HG02610 (cell line): ENCODE data around the gene PACSIN2.
"Not testable (repeated sequence)": the region's sequence is repeated elsewhere in the genome, so short reads cannot be mapped to it uniquely, and the experiment has no call there.

Source experiments
- ATAC-seq: cut with Tn5 transposase; IDR thresholded peaks from one replicate; pipeline ENCODE4 v1.9.1; 2021; ENCODE audit warnings: mild to moderate bottlenecking, moderate library complexity; ENCODE audit not compliant: unreplicated experiment

PACSIN2 gene

GRCh38 chr22:43012390-43012789 is 2.6 kb downstream of the PACSIN2 start:
- no peak for ATAC-seq

- ATAC-seq, result no peak
These were observed 3.9 kb downstream of the PACSIN2 start for GRCh38 chr22:43011079-43011478.

GRCh38 chr22:43009444-43009843 is 5.5 kb downstream of the PACSIN2 start:
- ATAC-seq, result no peak

GRCh38 chr22:43008921-43009320 is 6.0 kb downstream of the PACSIN2 start:
- no peak for ATAC-seq

- ATAC-seq, result no peak
These were observed 6.4 kb downstream of the PACSIN2 start for GRCh38 chr22:43008509-43008908.

- no peak for ATAC-seq
These were observed 7.3 kb downstream of the PACSIN2 start for GRCh38 chr22:43007519-43008102.

GRCh38 chr22:43006753-43007152 is 8.2 kb downstream of the PACSIN2 start:
- no peak for ATAC-seq

- ATAC-seq, result no peak
These were observed 8.9 kb downstream of the PACSIN2 start for GRCh38 chr22:43006016-43006505.

- ATAC-seq, result no peak
These were observed 9.8 kb downstream of the PACSIN2 start for GRCh38 chr22:43005106-43005505.

GRCh38 chr22:43004362-43005035 is 10.4 kb downstream of the PACSIN2 start:
- ATAC-seq, result no peak

GRCh38 chr22:43002202-43002586 is 12.8 kb downstream of the PACSIN2 start:
- ATAC-seq, result no peak

GRCh38 chr22:43001271-43002201 is 13.4 kb downstream of the PACSIN2 start:
- no peak for ATAC-seq

GRCh38 chr22:43000441-43001175 is 14.3 kb downstream of the PACSIN2 start:
- ATAC-seq, result no peak

- no peak for ATAC-seq
These were observed 17.3 kb downstream of the PACSIN2 start for GRCh38 chr22:42997582-42998090.

GRCh38 chr22:42996646-42997365 is 18.1 kb downstream of the PACSIN2 start:
- no peak for ATAC-seq

- ATAC-seq, result not testable (repeated sequence)
These were observed 19.3 kb downstream of the PACSIN2 start for GRCh38 chr22:42995654-42996053.

GRCh38 chr22:42994917-42995562 is 19.9 kb downstream of the PACSIN2 start:
- peak; percentile 37 for ATAC-seq

- no peak for ATAC-seq
These were observed 20.6 kb downstream of the PACSIN2 start for GRCh38 chr22:42994276-42994916.

- no peak for ATAC-seq
These were observed 21.2 kb downstream of the PACSIN2 start for GRCh38 chr22:42993651-42994275.
